T47D (cell line): ENCODE data around the gene CAMK2B.

Source experiments
- DNase-seq, 2 experiments: peaks; one replicate each; pipeline versions ENCODE4 v3.0.0 to v3.0.0-alpha.2; 2011 to 2012; ENCODE audit warnings: low read depth in 1 of 2, low spot score in 1 of 2
- JUND ChIP-seq: IDR thresholded peaks from 2 replicates; pipeline ENCODE4 v1.6.1; 2012; ENCODE audit warnings: low read depth
- in situ Hi-C: cut with HindIII; loops from 2 replicates; pipeline ENCODE4 v1.10.0; 2016; ENCODE audit warnings: low sequenced_read_pairs, low pct_unique_long_range_greater_than_20kb

The CAMK2B gene

DNA sequence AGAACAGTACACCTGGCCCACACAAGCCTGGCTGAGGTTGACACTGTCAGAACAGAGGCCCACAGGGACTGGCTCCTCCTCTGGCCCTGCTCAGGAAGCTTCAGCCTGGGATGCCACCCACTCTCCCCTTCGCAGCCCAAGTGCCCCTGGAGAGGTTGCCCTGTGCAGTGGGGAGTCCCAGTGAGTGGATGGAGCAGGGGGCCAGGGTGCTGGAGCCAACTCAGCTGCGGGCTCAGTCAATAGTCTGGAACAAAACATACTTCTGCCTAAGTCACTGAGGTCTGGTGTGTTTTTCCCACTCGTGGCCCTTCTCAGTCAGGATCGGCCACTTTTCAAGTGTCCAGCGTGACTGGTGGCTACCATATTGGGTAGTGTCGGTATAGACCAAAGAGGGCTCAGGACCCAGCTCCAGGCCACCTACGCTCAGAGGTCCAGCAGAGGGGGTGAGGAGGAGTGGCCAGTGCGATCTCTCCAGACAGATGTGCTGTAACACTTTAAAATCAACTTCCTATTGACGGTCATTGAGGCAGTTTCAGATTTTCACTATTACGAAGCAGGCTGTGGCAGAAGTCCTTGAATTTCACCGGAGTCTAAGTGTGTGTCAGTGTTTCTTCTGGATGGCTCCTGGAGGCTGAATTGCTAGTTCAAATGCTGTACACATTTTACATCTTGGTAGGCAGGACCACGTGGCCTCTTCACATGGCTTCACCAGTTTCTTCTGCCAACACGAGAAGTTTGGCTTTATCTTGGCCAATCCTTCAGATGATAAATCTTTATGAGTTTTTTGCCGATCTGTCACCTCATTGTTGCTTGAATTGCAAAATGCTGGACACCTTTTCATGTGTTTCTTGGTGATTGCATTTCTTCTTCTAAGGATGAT, 135.2 kb downstream of the CAMK2B start:
- no peak for DNase-seq
- in situ Hi-C loops = no loop called here
- TF ChIP-seq JUND = no peak

DNA sequence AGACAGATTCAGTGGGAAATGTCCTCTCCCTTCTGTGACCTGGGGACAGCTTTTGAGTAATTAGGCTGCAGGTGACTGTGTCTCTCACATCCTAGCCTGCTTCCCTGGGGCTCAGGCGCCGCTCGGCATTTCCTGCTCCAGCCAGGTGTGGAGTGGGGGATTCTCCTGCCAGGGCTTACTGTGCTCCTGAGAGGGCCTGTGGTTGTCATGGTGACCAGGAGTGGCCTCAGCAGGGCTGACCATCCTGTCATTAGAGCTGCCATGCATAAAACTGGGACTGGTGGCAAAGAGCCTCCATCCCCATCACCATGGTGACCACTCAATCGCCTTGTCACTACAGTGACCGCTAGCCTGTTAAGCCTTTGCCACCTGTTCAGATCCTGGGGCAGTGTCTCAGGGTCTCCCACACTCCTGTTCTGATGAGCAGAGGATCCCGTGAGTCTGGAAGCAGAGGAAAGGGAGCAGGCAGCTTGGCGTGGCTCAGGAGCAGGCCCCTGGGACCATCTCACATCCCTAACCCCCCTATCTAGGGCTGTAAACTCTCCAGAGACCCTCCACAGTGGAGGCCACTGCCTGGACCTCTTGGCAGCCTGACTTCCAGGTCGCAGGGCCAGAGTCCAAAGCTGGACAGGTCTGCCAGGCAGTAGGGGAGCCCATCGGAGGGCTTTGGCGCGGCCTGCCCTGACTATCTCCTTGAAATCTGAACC, 136.0 kb downstream of the CAMK2B start, which contains the start of gene GCK:
GCK (minus strand) TSS at position 154 of the 707 bp plus-strand sequence. CDS start 486 bp downstream, outside the sequence.
- TF ChIP-seq JUND = no peak
- in situ Hi-C loops = no loop called here
- no peak for DNase-seq

DNA sequence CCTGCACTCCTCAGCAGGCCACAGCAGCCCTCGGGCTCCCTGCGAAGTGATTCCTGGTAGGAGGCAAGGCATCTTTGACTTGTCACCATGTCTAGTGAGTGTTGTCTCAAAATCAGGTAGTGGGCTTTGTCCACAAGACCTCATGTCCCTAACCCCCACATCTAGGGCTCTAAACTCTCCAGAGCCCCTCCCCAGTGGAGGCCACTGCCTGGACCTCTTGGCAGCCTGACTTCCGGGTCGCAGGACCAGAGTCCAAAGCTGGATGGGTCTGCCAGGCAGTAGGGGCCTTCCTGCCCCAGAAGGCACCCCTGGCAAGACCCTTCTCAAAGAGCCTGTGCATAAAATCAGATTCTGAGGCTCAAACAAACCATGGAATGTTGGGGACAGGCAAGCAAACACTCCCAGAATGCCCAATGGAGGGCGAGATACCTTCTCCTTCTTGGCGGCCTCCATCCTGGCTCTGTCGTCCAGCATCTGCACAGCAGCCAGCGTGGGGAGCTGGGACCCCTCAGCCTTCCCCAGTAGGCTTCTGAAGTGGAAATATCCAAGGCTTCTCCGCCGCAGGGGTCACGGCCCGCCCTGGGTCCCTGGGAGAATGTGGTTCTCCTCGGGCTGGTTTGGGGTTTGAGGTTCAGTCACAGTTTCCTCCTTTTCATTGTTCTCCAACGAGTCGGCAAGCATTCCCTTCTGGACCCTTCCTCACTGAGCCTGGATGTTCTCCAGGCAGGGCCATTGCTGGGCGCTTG, 136.7 kb downstream of the CAMK2B start:
- no peak for TF ChIP-seq JUND
- no peak for DNase-seq
- in situ Hi-C loops = no loop called here

DNA sequence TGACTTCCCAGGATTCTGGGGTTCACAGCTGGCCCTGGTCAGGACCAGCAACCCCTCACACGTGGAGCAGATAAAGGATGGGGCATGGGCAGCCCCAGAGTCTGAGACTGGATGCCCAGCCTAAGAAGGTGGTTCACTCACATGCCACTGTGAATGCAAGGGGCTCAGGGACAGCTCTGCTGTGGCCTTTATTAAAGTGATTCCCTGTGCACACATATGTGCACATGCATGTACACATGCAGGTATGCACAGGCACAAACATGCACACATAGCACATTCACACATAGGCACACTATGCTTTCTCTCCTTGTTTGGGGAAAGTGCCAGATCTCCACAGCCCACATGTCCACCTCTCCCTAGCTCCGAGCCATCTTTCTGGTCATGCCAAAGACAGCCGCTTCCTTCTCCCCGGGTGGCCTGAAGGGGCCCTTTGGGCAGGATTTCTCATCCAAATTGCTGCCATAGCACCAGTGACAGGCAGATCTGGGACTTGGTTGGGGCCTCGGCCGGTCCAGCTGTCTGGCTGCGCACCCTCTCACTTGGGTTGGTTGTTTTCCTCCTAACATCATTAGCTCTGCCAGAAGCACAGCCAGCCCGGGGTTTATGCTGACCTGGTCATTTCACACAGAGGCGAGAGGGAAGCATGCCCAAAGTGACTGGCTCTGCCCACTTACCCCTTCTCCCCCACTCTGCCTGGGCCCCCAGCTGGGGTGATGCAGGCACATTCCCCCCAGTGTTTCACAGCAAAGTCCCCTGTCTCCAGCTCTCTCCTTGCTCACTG, 137.6 kb downstream of the CAMK2B start:
- in situ Hi-C loops = no loop called here
- DNase-seq = no peak
- TF ChIP-seq JUND = no peak

DNA sequence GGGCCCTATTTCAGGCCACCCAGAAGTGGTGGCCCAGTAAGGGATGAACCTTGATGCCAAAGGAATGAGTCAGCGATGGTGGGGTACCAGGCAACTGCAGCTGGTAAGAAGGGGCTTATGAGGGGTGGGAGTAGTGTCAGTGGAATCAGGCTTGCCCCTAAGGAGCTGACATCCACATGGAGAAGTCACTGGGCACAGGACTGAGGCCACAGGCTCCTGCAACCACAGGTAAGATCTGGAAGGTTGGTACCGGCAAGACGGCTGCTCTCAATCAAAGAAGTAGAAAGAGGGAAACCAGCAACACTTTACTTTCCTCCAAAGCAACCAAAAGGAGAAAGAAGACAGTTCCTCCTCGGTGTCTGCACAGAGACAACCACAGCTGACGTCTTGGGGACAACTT, 138.7 kb downstream of the CAMK2B start:
- in situ Hi-C loops = no loop called here
- DNase-seq = no peak

DNA sequence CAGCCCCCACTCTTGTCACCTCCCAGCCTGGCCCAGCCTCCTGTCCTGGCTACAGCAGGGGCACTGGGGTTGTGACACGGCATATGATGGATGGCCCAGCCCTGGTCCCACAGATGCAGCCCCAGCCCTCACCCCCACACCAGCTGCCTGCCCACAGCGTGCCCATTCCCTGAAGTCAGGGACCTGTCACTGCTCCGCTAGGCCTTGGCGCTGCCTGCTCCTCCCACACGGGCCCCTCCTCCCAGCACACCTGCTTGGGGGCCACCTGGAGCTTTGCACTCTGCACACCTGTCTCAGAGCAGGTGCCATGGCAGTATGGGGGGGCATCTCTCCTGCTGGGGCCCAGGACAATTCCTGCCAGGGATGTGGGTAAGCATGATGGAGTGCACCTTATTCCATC, 139.7 kb downstream of the CAMK2B start:
- in situ Hi-C loops = no loop called here
- TF ChIP-seq JUND = no peak

More for the DNA sequence above, 138.7 kb downstream of the CAMK2B start:
- no peak for TF ChIP-seq JUND

DNA sequence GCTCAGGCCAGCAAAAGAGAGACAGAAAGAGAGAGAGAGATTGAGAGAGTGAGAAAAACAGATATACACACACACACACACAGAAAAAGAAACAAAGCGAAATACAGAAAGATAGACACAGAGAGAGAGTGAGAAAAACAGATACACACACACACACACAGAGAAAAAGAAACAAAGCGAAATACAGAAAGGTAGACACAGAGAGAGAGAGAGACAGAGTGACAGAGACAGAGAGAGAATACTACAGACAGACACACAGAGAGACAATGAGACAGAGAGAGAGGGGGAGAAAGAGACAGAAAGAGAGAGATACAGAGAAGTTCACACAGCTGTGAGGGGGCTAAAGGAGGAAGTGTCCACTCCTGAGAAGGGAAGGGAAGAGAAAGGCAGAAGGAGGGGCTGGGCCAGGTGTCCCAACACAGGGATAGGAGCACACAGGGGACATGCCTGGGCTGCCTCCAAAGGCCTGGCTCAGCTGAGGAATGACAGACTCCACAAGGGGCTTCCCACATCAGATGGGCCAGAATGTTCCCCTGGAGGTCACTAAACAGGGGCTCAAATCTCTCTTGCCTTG, 140.4 kb downstream of the CAMK2B start:
- in situ Hi-C loops = no loop called here
- TF ChIP-seq JUND = no peak
- no peak for DNase-seq

More for the DNA sequence above, 139.7 kb downstream of the CAMK2B start:
- no peak for DNase-seq

DNA sequence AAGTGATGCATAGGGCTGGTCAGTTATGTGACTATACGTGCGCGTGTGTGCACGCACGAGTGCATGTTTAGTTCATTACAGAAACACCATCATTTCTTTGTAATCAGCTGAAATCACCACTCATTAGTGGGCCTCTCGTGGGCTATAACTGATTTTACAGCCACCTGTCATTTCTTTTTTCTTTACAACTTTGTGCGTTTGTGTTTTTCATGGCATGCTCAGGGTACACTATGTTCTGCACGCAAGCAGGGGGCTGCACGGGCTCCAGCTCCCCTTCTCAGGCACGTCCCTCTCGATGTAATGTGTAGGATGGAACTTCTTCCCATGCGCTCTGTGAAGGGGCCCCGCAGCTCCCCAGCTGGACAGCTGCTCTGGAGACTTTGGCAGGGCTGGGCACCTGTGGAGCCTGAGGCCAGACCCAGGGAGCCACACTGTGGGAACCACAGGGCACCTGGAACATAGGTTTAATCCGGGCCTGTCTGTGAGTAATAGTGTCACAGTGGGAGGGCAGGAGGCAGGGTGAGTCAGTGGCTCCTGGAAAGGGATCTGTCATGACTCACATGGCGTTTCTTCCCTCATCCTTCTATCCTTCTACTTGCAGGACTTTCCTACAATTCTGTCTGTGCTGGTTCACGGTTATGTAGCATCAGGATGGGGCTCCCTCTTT, 141.1 kb downstream of the CAMK2B start:
- TF ChIP-seq JUND = no peak
- DNase-seq = peak in 1 of 2 experiments; percentile 41
- in situ Hi-C loops = no loop called here

DNA sequence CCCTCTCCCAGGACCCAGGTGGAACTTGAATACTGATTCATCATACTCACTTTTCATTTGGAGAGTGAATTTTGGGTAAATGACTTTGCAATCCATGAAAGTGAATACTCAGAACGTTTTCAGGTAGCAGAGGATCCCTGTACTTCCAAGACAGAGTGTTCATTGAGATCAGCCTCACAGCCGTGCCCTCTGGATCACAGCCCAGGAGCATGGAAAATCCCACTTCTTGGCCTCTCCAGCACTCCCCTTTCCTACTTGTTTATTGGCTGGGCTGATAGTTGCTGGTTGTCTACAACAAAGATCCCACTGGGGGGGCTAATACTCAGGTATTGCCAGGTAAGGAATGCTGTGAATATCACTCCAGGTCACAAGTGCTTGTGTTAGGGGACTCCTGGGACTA, 142.0 kb downstream of the CAMK2B start:
- no peak for DNase-seq
- in situ Hi-C loops = no loop called here
- TF ChIP-seq JUND = no peak

DNA sequence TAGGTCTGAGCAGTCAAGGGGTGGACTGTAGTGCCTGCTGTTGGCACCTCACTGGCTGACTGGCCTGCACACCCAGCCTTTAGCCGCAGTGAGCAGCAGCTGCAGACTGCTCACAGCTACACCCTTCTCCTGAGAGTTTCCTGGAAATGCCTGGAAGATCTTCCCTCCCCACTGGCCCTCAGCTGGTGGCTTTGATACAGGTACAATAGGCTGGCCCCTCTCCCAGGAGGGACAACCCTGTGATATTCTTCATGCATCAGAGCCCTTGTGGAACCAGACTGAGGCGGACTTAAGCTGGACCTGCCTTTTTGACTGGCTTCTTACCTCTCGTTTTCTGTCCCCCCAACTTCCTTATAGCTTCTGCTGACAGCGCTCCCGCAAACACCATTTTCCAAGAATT, 142.6 kb downstream of the CAMK2B start:
- in situ Hi-C loops = no loop called here
- DNase-seq = no peak
- no peak for TF ChIP-seq JUND

DNA sequence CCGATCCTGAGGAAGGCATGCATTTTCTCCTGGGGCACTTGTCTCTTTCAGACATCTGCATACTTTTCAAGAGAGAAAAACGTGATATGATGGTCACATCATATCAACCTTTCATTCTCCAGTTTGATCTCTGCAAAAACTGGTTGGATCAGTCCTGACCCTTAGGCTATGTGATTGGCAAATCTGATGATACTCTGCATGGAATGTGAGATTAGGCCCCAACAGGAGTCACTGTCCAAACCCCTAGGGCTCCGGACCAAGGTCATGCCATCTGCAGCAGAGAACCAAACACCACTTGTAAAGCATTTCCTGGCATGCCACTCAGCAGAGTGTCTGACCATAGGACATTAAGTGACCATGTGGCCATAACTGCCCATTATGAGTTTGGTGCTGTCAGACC, 144.8 kb downstream of the CAMK2B start:
- in situ Hi-C loops = no loop called here
- no peak for DNase-seq

More for the DNA sequence above, 144.8 kb downstream of the CAMK2B start:
- no peak for TF ChIP-seq JUND
